GM23338 (cell line): ENCODE measurements around the gene NEURL3. TPM values are rescaled to one million over a fixed set of nuclear protein-coding genes. Genes with fewer than 3 reads are reported as not detected.
A peak's percentile ranks its signal among the peaks of the same experiment; 100 is the strongest.

ENCODE experiments used
- ATAC-seq: fragments of 200-7000 bp; cut with Tn5 transposase; 3 replicates; pipeline ENCODE4 v1.9.1; 2020
- DNase-seq: peaks from one replicate; pipeline ENCODE4 v3.0.0-alpha.2; 2015; ENCODE audit warnings: low spot score
- H2AFZ ChIP-seq: fragments of 200-600 bp; sonication (generic); 2 replicates; pipeline ENCODE4 v1.8.0; 2016; ENCODE audit warnings: antibody characterized with exemption, mild to moderate bottlenecking, moderate library complexity
- H3F3A ChIP-seq: fragments of 200-600 bp; sonication (generic); replicated peaks from 2 replicates; pipeline ENCODE4 v1.8.0; 2017; ENCODE audit warnings: antibody characterized with exemption, mixed run types, low read depth
- H3K27ac ChIP-seq: fragments of 200-600 bp; sonication (generic); 2 replicates; pipeline ENCODE4 v1.6.1; 2016; ENCODE audit warnings: low read depth
- H3K27me3 ChIP-seq: fragments of 200-600 bp; sonication (generic); 2 replicates; pipeline ENCODE4 v1.8.0; 2016; ENCODE audit warnings: mild to moderate bottlenecking, mixed run types, moderate library complexity; ENCODE audit not compliant: insufficient read depth
- H3K36me3 ChIP-seq: fragments of 200-600 bp; sonication (generic); 2 replicates; pipeline ENCODE4 v1.8.0; 2016; ENCODE audit warnings: mild to moderate bottlenecking; ENCODE audit not compliant: insufficient read depth
- H3K4me1 ChIP-seq: fragments of 200-600 bp; sonication (generic); 2 replicates; pipeline ENCODE4 v1.8.0; 2016; ENCODE audit warnings: mild to moderate bottlenecking, moderate library complexity; ENCODE audit not compliant: insufficient read depth
- H3K4me2 ChIP-seq: fragments of 200-600 bp; sonication (generic); 2 replicates; pipeline ENCODE4 v1.7.1; 2017; ENCODE audit warnings: mixed run types
- H3K4me3 ChIP-seq: fragments of 200-600 bp; sonication (generic); 2 replicates; pipeline ENCODE4 v1.6.1; 2016; ENCODE audit warnings: mixed run types
- H3K79me2 ChIP-seq: fragments of 200-600 bp; sonication (generic); replicated peaks from 2 replicates; pipeline ENCODE4 v1.8.0; 2017; ENCODE audit warnings: mild to moderate bottlenecking; ENCODE audit not compliant: insufficient read depth
- H3K9me2 ChIP-seq: fragments of 200-600 bp; sonication (generic); 2 replicates; pipeline ENCODE4 v1.8.0; 2017; ENCODE audit not compliant: insufficient read depth
- H4K20me1 ChIP-seq: fragments of 200-600 bp; sonication (generic); replicated peaks from 2 replicates; pipeline ENCODE4 v1.8.0; 2017; ENCODE audit warnings: mild to moderate bottlenecking; ENCODE audit not compliant: insufficient read depth
- H3K27ac Mint-ChIP-seq: 2 replicates; pipeline ENCODE4 v1.8.0; 2020; ENCODE audit warnings: inconsistent platforms, mild to moderate bottlenecking, moderate library complexity, mixed read lengths
- H3K27me3 Mint-ChIP-seq: 3 replicates; pipeline ENCODE4 v1.8.0; 2022; ENCODE audit warnings: low read depth, mild to moderate bottlenecking, moderate library complexity, mixed read lengths, inconsistent platforms; ENCODE audit not compliant: insufficient read depth, poor library complexity
- H3K36me3 Mint-ChIP-seq: 3 replicates; pipeline ENCODE4 v1.8.0; 2021; ENCODE audit warnings: low read depth, mild to moderate bottlenecking, inconsistent platforms, moderate library complexity, mixed read lengths
- H3K4me1 Mint-ChIP-seq: 3 replicates; pipeline ENCODE4 v1.8.0; 2020; ENCODE audit warnings: mild to moderate bottlenecking, inconsistent platforms, mixed read lengths
- H3K4me3 Mint-ChIP-seq: 3 replicates; pipeline ENCODE4 v1.8.0; 2021; ENCODE audit warnings: moderate library complexity, mild to moderate bottlenecking, inconsistent platforms, mixed read lengths
- H3K9me3 Mint-ChIP-seq: 3 replicates; pipeline ENCODE4 v1.8.0; 2020; ENCODE audit warnings: moderate library complexity, mild to moderate bottlenecking, inconsistent platforms, mixed read lengths
- CREB1 ChIP-seq: fragments of 250-450 bp; sonication (Bioruptor Pico); IDR thresholded peaks from 2 replicates; pipeline ENCODE4 v1.5.0; 2020; ENCODE audit warnings: low read depth, mild to moderate bottlenecking, moderate library complexity
- CTCF ChIP-seq, 2 experiments: fragments of 200-600 bp in 1 of 2; sonication (generic) in 1 of 2; conservative IDR thresholded peaks; 2 replicates each; pipeline versions ENCODE4 v1.5.1 to v1.6.1; 2016 to 2017; ENCODE audit warnings: antibody characterized with exemption in 2 of 2, low read depth in 2 of 2, mild to moderate bottlenecking in 2 of 2, moderate library complexity in 1 of 2
- EZH2 ChIP-seq: fragments of 200-600 bp; sonication (generic); IDR thresholded peaks from one replicate; pipeline ENCODE4 v1.8.0; 2017; ENCODE audit warnings: antibody characterized with exemption, mild to moderate bottlenecking, low read depth; ENCODE audit not compliant: unreplicated experiment
- EZH2phosphoT487 ChIP-seq: fragments of 200-600 bp; sonication (generic); IDR thresholded peaks from one replicate; pipeline ENCODE4 v1.8.1; 2018; ENCODE audit warnings: antibody characterized with exemption; ENCODE audit not compliant: unreplicated experiment
- JUNB ChIP-seq: IDR thresholded peaks from one replicate; pipeline ENCODE4 v1.6.1; 2016; ENCODE audit warnings: antibody characterized with exemption; ENCODE audit not compliant: unreplicated experiment
- NANOG ChIP-seq: IDR thresholded peaks from 2 replicates; pipeline ENCODE4 v1.6.1; 2016; ENCODE audit warnings: antibody characterized with exemption, borderline replicate concordance
- POLR2AphosphoS5 ChIP-seq: IDR thresholded peaks from 2 replicates; pipeline ENCODE4 v1.6.1; 2016; ENCODE audit warnings: antibody characterized with exemption, low read depth
- STAT1 ChIP-seq: IDR thresholded peaks from one replicate; pipeline ENCODE4 v1.6.1; 2016; ENCODE audit warnings: antibody characterized with exemption; ENCODE audit not compliant: unreplicated experiment
- ZNF114 ChIP-seq: fragments of 250-450 bp; sonication (Bioruptor Pico); IDR thresholded peaks from 2 replicates; pipeline ENCODE4 v1.5.0; 2020; ENCODE audit warnings: mild to moderate bottlenecking, moderate library complexity
- ZNF331 ChIP-seq: fragments of 250-450 bp; sonication (Bioruptor Pico); IDR thresholded peaks from 2 replicates; pipeline ENCODE4 v1.5.0; 2020; ENCODE audit warnings: low read depth, mild to moderate bottlenecking, moderate library complexity
- ZNF462 ChIP-seq: fragments of 250-450 bp; sonication (Bioruptor Pico); IDR thresholded peaks from 2 replicates; pipeline ENCODE4 v1.5.0; 2020; ENCODE audit warnings: mild to moderate bottlenecking, moderate library complexity
- polyA plus RNA-seq: library from polyadenylated mRNA; unstranded; fragments of >200 nt; fragmentation: Nextera tagmentation; extraction: Ambion mirVana; gene quantifications from 2 replicates; pipeline ENCODE4 v1.2.1, GENCODE V29; 2016
- total RNA-seq: library from RNA; depleted of rRNA; stranded (reverse); fragments of >200 nt; shearing (Covaris generic); gene quantifications from 2 replicates; pipeline ENCODE4 v1.2.3, GENCODE V29; 2014
- TF ChIP-seq, protein P1 (sequence below): IDR thresholded peaks from 2 replicates; pipeline ENCODE4 v1.6.1; 2016; ENCODE audit warnings: antibody characterized with exemption
- TF ChIP-seq, protein P2 (sequence below): IDR thresholded peaks from one replicate; pipeline ENCODE4 v1.6.1; 2018; ENCODE audit warnings: antibody characterized with exemption; ENCODE audit not compliant: unreplicated experiment

The NEURL3 gene
- total and polyA plus RNA-seq, 2 experiments from 2014 or later: 0.21 TPM; not detected in 1

DNA sequence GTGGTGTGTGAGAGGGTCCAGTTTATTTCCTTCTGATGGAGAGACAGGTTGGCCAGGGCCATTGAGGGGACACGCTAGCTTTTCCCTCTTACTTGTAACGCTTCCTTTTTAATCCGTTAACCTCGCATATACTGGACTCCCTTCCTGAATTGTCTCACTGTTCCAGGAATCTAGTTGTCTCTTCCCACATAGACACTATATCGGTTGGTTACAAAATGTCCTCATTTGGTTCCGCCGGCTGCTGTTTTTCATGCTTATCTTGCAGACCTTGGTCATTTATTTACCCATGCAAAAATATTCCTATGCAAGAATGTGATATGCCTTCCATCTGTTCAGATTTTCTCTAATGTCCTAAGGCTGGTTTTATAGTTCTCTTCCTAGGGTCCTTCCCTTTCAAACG lies 35.0 kb downstream of the NEURL3 start:
- no peak for ATAC-seq
- H3K9me3 Mint-ChIP-seq: no peaks in the 10 kb centered on the region

More for the DNA sequence above, 35.0 kb downstream of the NEURL3 start:
- peak overlapping the region; percentile 49 for H3K4me3 ChIP-seq
- H3K27ac ChIP-seq: no peak overlapping the region
- H3K27ac Mint-ChIP-seq: no peak overlapping the region
- H3K36me3 Mint-ChIP-seq: no peaks in the 10 kb centered on the region
- no peaks in the 10 kb centered on the region for H3K79me2 ChIP-seq
- 0 out of 2 replicates have a peak, but pooled peaks cover 3% of the 10 kb centered on the region for H3K4me1 ChIP-seq
- H3K27me3 Mint-ChIP-seq: no peaks in the 10 kb centered on the region
- H4K20me1 ChIP-seq: no peaks in the 10 kb centered on the region
- H3K27me3 ChIP-seq: no peaks in the 10 kb centered on the region
- peak overlapping the region; percentile 53; the same call in 1 of the 2 replicates for H3K4me2 ChIP-seq
- peak overlapping the region; percentile 90 for H2AFZ ChIP-seq
- peaks cover 2% of the 10 kb centered on the region; the same call in 1 of the 3 replicates for H3K4me1 Mint-ChIP-seq
- no peaks in the 10 kb centered on the region for H3K9me2 ChIP-seq
- H3F3A ChIP-seq: no peaks in the 10 kb centered on the region
- no peak for DNase-seq
- TF ChIP-seq ZNF331 (CRISPR knock-in tag): no peak
- TF ChIP-seq CREB1 (CRISPR knock-in tag): no peak
- no peak for TF ChIP-seq JUNB
- TF ChIP-seq ZNF114 (CRISPR knock-in tag): no peak
- TF ChIP-seq POLR2AphosphoS5: no peak
- no peak for TF ChIP-seq ZNF462
- TF ChIP-seq, protein P1, sequence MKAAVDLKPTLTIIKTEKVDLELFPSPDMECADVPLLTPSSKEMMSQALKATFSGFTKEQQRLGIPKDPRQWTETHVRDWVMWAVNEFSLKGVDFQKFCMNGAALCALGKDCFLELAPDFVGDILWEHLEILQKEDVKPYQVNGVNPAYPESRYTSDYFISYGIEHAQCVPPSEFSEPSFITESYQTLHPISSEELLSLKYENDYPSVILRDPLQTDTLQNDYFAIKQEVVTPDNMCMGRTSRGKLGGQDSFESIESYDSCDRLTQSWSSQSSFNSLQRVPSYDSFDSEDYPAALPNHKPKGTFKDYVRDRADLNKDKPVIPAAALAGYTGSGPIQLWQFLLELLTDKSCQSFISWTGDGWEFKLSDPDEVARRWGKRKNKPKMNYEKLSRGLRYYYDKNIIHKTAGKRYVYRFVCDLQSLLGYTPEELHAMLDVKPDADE: no peak
- TF ChIP-seq CTCF (conservative IDR thresholded peaks at IDR 0.05; ENCODE audit: low read depth in 2 of 2): no peak
- no peak for TF ChIP-seq EZH2phosphoT487
- TF ChIP-seq, protein P2, sequence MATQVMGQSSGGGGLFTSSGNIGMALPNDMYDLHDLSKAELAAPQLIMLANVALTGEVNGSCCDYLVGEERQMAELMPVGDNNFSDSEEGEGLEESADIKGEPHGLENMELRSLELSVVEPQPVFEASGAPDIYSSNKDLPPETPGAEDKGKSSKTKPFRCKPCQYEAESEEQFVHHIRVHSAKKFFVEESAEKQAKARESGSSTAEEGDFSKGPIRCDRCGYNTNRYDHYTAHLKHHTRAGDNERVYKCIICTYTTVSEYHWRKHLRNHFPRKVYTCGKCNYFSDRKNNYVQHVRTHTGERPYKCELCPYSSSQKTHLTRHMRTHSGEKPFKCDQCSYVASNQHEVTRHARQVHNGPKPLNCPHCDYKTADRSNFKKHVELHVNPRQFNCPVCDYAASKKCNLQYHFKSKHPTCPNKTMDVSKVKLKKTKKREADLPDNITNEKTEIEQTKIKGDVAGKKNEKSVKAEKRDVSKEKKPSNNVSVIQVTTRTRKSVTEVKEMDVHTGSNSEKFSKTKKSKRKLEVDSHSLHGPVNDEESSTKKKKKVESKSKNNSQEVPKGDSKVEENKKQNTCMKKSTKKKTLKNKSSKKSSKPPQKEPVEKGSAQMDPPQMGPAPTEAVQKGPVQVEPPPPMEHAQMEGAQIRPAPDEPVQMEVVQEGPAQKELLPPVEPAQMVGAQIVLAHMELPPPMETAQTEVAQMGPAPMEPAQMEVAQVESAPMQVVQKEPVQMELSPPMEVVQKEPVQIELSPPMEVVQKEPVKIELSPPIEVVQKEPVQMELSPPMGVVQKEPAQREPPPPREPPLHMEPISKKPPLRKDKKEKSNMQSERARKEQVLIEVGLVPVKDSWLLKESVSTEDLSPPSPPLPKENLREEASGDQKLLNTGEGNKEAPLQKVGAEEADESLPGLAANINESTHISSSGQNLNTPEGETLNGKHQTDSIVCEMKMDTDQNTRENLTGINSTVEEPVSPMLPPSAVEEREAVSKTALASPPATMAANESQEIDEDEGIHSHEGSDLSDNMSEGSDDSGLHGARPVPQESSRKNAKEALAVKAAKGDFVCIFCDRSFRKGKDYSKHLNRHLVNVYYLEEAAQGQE: no peak
- TF ChIP-seq STAT1: no peak
- no peak for TF ChIP-seq NANOG
- TF ChIP-seq EZH2: no peak
- no peak overlapping the region for H3K4me3 Mint-ChIP-seq
- H3K36me3 ChIP-seq: no peaks in the 10 kb centered on the region
